Neuronal stem cell (in vitro differentiated cells): ENCODE data around the gene HDAC1.

Experiments
- DNase-seq: peaks from one replicate; pipeline ENCODE4 v3.0.0-alpha.2; 2013; ENCODE audit warnings: low spot score
- H2AFZ ChIP-seq: one replicate; pipeline ENCODE4 v1.6.1; 2013; ENCODE audit warnings: mild to moderate bottlenecking, low read length, inconsistent platforms
- H2AK5ac ChIP-seq: 2 replicates; pipeline ENCODE4 v1.6.1; 2013; ENCODE audit warnings: low read depth, mild to moderate bottlenecking, inconsistent platforms, low read length, moderate library complexity, mixed read lengths
- H2BK120ac ChIP-seq: 2 replicates; pipeline ENCODE4 v1.6.1; 2013; ENCODE audit warnings: low read depth, mild to moderate bottlenecking, inconsistent platforms, low read length, moderate library complexity, mixed read lengths
- H2BK12ac ChIP-seq: one replicate; pipeline ENCODE4 v1.6.1; 2013; ENCODE audit warnings: low read length, inconsistent platforms
- H2BK15ac ChIP-seq: 2 replicates; pipeline ENCODE4 v1.6.1; 2013; ENCODE audit warnings: mild to moderate bottlenecking, low read length, inconsistent platforms, mixed read lengths
- H2BK5ac ChIP-seq: one replicate; pipeline ENCODE4 v1.6.1; 2013; ENCODE audit warnings: inconsistent platforms, mild to moderate bottlenecking, low read length, moderate library complexity
- H3K14ac ChIP-seq: one replicate; pipeline ENCODE4 v1.6.1; 2013; ENCODE audit warnings: low read length, inconsistent platforms
- H3K18ac ChIP-seq: 2 replicates; pipeline ENCODE4 v1.6.1; 2013; ENCODE audit warnings: low read length, inconsistent platforms
- H3K23ac ChIP-seq: 2 replicates; pipeline ENCODE4 v1.6.1; 2013; ENCODE audit warnings: low read depth, mild to moderate bottlenecking, mixed read lengths, low read length, inconsistent platforms; ENCODE audit not compliant: poor library complexity
- H3K27ac ChIP-seq: replicated peaks from 3 replicates; pipeline ENCODE4 v1.5.1; 2013; ENCODE audit warnings: low read length, inconsistent platforms
- H3K27me3 ChIP-seq, 3 experiments: 2 replicates each; pipeline ENCODE4 v1.6.1; 2013; ENCODE audit warnings: low read length in 3 of 3, mild to moderate bottlenecking in 2 of 3, inconsistent platforms in 1 of 3, low read depth in 1 of 3, mixed read lengths in 1 of 3, moderate library complexity in 1 of 3; ENCODE audit not compliant: control insufficient read depth in 3 of 3, insufficient read depth in 3 of 3
- H3K36me3 ChIP-seq, 2 donors: replicated peaks in 1 of 2; 2 replicates each; pipeline ENCODE4 v1.6.1; 2013; ENCODE audit warnings: low read length in 2 of 2; ENCODE audit not compliant: control insufficient read depth in 2 of 2, insufficient read depth in 2 of 2
- H3K4ac ChIP-seq: 2 replicates; pipeline ENCODE4 v1.6.1; 2013; ENCODE audit warnings: inconsistent platforms, mild to moderate bottlenecking, low read length, moderate library complexity
- H3K4me1 ChIP-seq, 2 donors: 1 replicate in 1 of 2; 2 replicates in 1 of 2; pipeline ENCODE4 v1.6.1; 2013; ENCODE audit warnings: low read length in 2 of 2, low read depth in 1 of 2; ENCODE audit not compliant: control insufficient read depth in 2 of 2, insufficient read depth in 1 of 2
- H3K4me2 ChIP-seq: one replicate; pipeline ENCODE4 v1.6.1; 2013; ENCODE audit warnings: mild to moderate bottlenecking, low read length, inconsistent platforms; ENCODE audit not compliant: insufficient read depth, poor library complexity, severe bottlenecking
- H3K4me3 ChIP-seq, 2 donors: 2 replicates each; pipeline ENCODE4 v1.5.1; 2013; ENCODE audit warnings: low read length in 2 of 2, mild to moderate bottlenecking in 2 of 2, inconsistent platforms in 1 of 2, moderate library complexity in 1 of 2
- H3K79me1 ChIP-seq: one replicate; pipeline ENCODE4 v1.6.1; 2013; ENCODE audit warnings: low read depth, mild to moderate bottlenecking, inconsistent platforms, low read length, moderate library complexity
- H3K9ac ChIP-seq: one replicate; pipeline ENCODE4 v1.6.1; 2013; ENCODE audit warnings: mild to moderate bottlenecking, low read depth, low read length, inconsistent platforms; ENCODE audit not compliant: poor library complexity
- H3K9me3 ChIP-seq, 2 donors: replicated peaks in 1 of 2; 2 replicates each; pipeline versions ENCODE3 to v1.6.1; 2013; ENCODE audit warnings: low read length in 2 of 2, mild to moderate bottlenecking in 2 of 2, inconsistent platforms in 1 of 2, low read depth in 1 of 2, mixed read lengths in 1 of 2, moderate library complexity in 1 of 2; ENCODE audit not compliant: control insufficient read depth in 2 of 2, insufficient read depth in 1 of 2
- H4K8ac ChIP-seq: one replicate; pipeline ENCODE4 v1.6.1; 2013; ENCODE audit warnings: low read depth, mild to moderate bottlenecking, inconsistent platforms, low read length, moderate library complexity
- H4K91ac ChIP-seq: one replicate; pipeline ENCODE4 v1.6.1; 2013; ENCODE audit warnings: low read length, low read depth, mild to moderate bottlenecking, inconsistent platforms; ENCODE audit not compliant: poor library complexity
- WGBS, 2 donors: extraction: QIAGEN DNeasy Blood & Tissue Kit; methylation state at CpG; one replicate each; pipeline ENCODE4 v1.1.7; 2013; ENCODE audit warnings: missing lambda C conversion rate in 2 of 2, mixed read lengths in 1 of 2; ENCODE audit not compliant: insufficient read length in 2 of 2, insufficient replicate concordance in 1 of 2; ENCODE audit errors: extremely low coverage in 2 of 2; 5-methylcytosine and 5-hydroxymethylcytosine counted together

Gene HDAC1

DNA sequence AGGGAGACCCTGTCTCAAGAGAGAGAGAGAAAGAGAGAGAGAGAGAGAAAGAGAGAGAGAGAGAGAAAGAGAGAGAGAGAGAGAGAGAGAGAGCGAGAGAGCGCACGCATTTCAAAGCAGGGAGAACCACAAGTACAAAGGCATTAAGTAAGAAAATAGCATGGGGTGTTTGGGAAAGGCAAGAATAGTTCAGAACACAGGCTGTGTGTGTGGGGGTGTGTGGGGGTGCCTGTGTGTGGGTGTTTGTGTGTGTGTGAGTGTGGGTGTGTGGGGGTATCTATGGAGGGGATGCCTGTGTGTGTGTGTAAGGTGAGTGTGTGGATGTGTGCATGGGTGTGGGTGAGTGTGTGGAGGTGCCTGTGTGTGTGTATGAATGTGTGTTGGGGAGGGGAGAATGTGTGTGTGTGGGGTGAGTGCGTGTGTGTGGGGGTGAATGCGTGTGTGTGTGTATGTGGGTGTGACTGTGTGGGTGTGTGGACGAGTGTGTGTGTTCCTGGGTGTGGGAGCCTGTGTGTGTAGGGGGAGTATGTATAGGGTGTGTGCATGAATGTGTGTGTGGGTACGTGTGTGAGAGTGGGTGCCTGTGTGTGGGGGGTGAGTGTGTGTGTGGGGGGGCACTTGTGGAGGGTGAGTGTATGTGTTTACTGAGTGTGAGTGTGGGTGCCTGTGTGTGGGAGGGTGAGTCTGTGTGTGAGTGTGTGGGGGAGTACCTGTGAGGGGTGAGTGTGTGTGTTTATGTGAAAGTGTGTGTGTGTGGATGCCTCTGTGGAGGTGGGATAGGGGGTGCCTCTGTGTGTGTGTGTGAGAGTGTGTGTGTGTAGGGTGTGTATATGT lies 19.1 kb upstream of the HDAC1 start:
- H3K4ac ChIP-seq, result no peak overlapping the region
- peak overlapping the region in 1 of 2 donors; percentile 65 for H3K4me3 ChIP-seq
- no peak overlapping the region for H3K27ac ChIP-seq
- H2AK5ac ChIP-seq, result no peak overlapping the region
- no peak overlapping the region for H2BK15ac ChIP-seq
- no peak overlapping the region for H2BK12ac ChIP-seq
- no peaks in the 10 kb centered on the region for H3K79me1 ChIP-seq
- no peaks in the 10 kb centered on the region for H3K36me3 ChIP-seq
- no peak overlapping the region for H3K4me2 ChIP-seq
- no peak overlapping the region for H3K14ac ChIP-seq
- H3K9me3 ChIP-seq, result no peaks in the 10 kb centered on the region
- H4K91ac ChIP-seq, result no peak overlapping the region
- H4K8ac ChIP-seq, result no peak overlapping the region
- peak overlapping the region; percentile 25 for H3K18ac ChIP-seq
- no peak overlapping the region for H3K9ac ChIP-seq
- no peak for DNase-seq
- H3K27me3 ChIP-seq, result peaks cover 0 to 15% (median 14%) of the 10 kb centered on the region in 3 experiments
- no peak overlapping the region for H2BK5ac ChIP-seq
- no peak overlapping the region for H2AFZ ChIP-seq
- no peak overlapping the region for H3K23ac ChIP-seq
- WGBS, 2 donors, result 100% methylated on average over 2 of the region's 7 CpGs; no CpG with 5 or more reads in 1 of the 2 donors
- H2BK120ac ChIP-seq, result no peak overlapping the region
- peaks cover 0 to 1% of the 10 kb centered on the region in 2 donors for H3K4me1 ChIP-seq

DNA sequence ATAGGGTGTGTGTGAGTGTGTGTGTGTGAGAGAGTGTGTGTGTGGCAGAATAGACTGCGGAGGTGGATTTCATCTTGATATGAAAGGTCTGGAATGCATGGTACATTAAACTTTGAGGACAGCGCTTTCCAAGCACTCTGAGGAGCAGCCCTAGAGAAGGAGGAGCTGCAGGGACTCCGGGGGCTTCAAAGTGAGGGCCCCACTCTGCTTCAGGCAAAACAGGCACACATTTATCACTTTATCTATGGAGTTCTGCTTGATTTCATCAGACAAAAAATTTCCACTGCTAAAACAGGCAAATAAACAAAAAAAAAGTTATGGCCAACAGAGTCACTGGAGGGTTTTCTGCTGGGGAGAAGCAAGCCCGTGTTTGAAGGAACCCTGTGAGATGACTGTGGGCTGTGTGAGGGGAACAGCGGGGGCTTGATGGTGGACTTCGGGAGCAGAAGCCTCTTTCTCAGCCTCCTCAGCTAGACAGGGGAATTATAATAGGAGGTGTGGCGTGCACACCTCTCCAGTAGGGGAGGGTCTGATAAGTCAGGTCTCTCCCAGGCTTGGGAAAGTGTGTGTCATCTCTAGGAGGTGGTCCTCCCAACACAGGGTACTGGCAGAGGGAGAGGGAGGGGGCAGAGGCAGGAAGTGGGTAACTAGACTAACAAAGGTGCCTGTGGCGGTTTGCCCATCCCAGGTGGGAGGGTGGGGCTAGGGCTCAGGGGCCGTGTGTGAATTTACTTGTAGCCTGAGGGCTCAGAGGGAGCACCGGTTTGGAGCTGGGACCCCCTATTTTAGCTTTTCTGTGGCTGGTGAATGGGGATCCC lies 18.3 kb upstream of the HDAC1 start:
- WGBS, 2 donors, result 100% methylated on average over 1 of the region's 10 CpGs; no CpG with 5 or more reads in 1 of the 2 donors
- H3K23ac ChIP-seq, result no peak overlapping the region
- H2BK5ac ChIP-seq, result no peak overlapping the region
- H3K9ac ChIP-seq, result no peak overlapping the region
- no peak overlapping the region for H2BK12ac ChIP-seq
- no peak overlapping the region for H3K27ac ChIP-seq
- H2BK15ac ChIP-seq, result no peak overlapping the region
- DNase-seq, result no peak
- no peak overlapping the region for H3K4me3 ChIP-seq
- no peak overlapping the region for H2AK5ac ChIP-seq
- no peak overlapping the region for H4K8ac ChIP-seq
- H4K91ac ChIP-seq, result no peak overlapping the region
- no peaks in the 10 kb centered on the region for H3K9me3 ChIP-seq
- H3K14ac ChIP-seq, result no peak overlapping the region
- peaks cover 0 to 15% (median 14%) of the 10 kb centered on the region in 3 experiments for H3K27me3 ChIP-seq
- H3K4me2 ChIP-seq, result no peak overlapping the region
- no peaks in the 10 kb centered on the region for H3K79me1 ChIP-seq
- H3K18ac ChIP-seq, result peak overlapping the region; percentile 44
- no peak overlapping the region for H3K4ac ChIP-seq
- no peaks in the 10 kb centered on the region for H3K36me3 ChIP-seq
- H2AFZ ChIP-seq, result peak overlapping the region; percentile 25
- peaks cover 0 to 1% of the 10 kb centered on the region in 2 donors for H3K4me1 ChIP-seq
- H2BK120ac ChIP-seq, result no peak overlapping the region

DNA sequence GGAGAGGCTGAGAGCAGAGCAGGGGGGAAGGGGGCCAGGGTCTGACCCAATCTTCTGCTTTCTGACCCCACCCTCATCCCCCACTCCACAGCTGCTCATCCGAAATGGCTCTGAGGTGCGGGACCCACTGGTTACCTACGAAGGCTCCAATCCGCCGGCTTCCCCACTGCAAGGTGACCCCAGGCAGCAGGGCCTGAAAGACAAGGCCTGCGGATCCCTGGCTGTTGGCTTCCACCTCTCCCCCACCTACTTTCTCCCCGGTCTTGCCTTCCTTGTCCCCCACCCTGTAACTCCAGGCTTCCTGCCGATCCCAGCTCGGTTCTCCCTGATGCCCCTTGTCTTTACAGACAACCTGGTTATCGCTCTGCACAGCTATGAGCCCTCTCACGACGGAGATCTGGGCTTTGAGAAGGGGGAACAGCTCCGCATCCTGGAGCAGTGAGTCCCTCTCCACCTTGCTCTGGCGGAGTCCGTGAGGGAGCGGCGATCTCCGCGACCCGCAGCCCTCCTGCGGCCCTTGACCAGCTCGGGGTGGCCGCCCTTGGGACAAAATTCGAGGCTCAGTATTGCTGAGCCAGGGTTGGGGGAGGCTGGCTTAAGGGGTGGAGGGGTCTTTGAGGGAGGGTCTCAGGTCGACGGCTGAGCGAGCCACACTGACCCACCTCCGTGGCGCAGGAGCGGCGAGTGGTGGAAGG lies 17.1 kb upstream of the HDAC1 start:
- Histone ChIP-seq H3K36me3 (no peaks in the 10 kb centered on the region), H3K4me3 (no peak overlapping the region), H3K4me1 (peaks cover 0 to 1% of the 10 kb centered on the region in 2 donors), H3K27me3 (peaks cover 0 to 15% (median 14%) of the 10 kb centered on the region in 3 experiments), H4K91ac (no peak overlapping the region), H3K18ac (peak overlapping the region; percentile 76), H3K23ac (peak overlapping the region; percentile 88), H3K14ac (no peak overlapping the region), H3K9ac (peak overlapping the region; percentile 56), H3K4me2 (no peak overlapping the region), H2BK120ac (peak overlapping the region; percentile 72), H3K9me3 (peaks cover 0 to 2% of the 10 kb centered on the region in 2 donors), H2AK5ac (peak overlapping the region; percentile 60), H2BK12ac (peak overlapping the region; percentile 41), H4K8ac (peak overlapping the region; percentile 17), H3K79me1 (no peaks in the 10 kb centered on the region), H2BK5ac (peak overlapping the region; percentile 22), H2AFZ (peak overlapping the region; percentile 25), H3K27ac (no peak overlapping the region), H3K4ac (peak overlapping the region; percentile 89), H2BK15ac (peak overlapping the region; percentile 6)
- no CpG with 5 or more reads among the region's 31 CpGs for WGBS, 2 donors
- no peak for DNase-seq
